ENCODE results near the gene ANKK1. TPM values are rescaled to one million over a fixed set of nuclear protein-coding genes. Genes with fewer than 3 reads are reported as not detected.

Gene ANKK1, protein sequence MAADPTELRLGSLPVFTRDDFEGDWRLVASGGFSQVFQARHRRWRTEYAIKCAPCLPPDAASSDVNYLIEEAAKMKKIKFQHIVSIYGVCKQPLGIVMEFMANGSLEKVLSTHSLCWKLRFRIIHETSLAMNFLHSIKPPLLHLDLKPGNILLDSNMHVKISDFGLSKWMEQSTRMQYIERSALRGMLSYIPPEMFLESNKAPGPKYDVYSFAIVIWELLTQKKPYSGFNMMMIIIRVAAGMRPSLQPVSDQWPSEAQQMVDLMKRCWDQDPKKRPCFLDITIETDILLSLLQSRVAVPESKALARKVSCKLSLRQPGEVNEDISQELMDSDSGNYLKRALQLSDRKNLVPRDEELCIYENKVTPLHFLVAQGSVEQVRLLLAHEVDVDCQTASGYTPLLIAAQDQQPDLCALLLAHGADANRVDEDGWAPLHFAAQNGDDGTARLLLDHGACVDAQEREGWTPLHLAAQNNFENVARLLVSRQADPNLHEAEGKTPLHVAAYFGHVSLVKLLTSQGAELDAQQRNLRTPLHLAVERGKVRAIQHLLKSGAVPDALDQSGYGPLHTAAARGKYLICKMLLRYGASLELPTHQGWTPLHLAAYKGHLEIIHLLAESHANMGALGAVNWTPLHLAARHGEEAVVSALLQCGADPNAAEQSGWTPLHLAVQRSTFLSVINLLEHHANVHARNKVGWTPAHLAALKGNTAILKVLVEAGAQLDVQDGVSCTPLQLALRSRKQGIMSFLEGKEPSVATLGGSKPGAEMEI
- total RNA-seq (2014; rRNA removed; shearing (Covaris generic)) = not detected in 2 replicates

- in situ Hi-C loops (cut with HindIII; ENCODE audit: low sequenced_read_pairs) = no loop called here
- no peak for DNase-seq (ENCODE audit: low spot score)
Observed at GRCh38 chr11:113387605-113388211, at the start of gene ANKK1. Gene ANKK1 (plus strand): TSS chr11:113387779. CDS start chr11:113387885, 106 bp downstream.

DNA sequence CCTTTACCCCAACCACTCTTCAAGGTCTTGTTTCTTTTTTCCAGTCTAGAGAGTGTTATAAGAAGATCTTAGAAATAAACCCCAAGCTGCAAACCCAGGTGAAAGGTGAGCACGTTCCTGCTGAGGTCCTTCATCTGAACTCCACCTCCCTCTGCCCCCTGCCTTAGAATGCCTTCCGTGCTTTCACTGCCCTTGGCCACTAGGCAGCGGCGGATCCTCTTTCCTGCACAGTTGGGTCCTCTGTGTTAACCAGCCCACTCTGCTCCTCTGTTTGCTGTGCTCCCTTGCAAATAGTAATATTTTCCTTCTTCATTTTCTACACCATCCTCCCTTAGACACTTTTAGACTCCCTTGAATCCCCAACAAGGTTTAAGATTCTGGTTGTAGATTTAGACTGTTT lies 48.8 kb upstream of the ANKK1 start:
- DNase-seq (ENCODE audit: low spot score) = no peak
- in situ Hi-C loops (cut with HindIII; ENCODE audit: low sequenced_read_pairs) = no loop called here

GRCh38 chr11:113339929-113340589 lies 47.5 kb upstream of the ANKK1 start:
- no peak for DNase-seq (ENCODE audit: low spot score)
- in situ Hi-C loops (cut with HindIII; ENCODE audit: low sequenced_read_pairs) = no loop called here

GRCh38 chr11:113341388-113342165 lies 46.0 kb upstream of the ANKK1 start:
- DNase-seq (ENCODE audit: low spot score) = no peak
- in situ Hi-C loops (cut with HindIII; ENCODE audit: low sequenced_read_pairs) = no loop called here

GRCh38 chr11:113345978-113346377 lies 41.6 kb upstream of the ANKK1 start:
- in situ Hi-C loops (cut with HindIII; ENCODE audit: low sequenced_read_pairs) = no loop called here
- no peak for DNase-seq (ENCODE audit: low spot score)

DNA sequence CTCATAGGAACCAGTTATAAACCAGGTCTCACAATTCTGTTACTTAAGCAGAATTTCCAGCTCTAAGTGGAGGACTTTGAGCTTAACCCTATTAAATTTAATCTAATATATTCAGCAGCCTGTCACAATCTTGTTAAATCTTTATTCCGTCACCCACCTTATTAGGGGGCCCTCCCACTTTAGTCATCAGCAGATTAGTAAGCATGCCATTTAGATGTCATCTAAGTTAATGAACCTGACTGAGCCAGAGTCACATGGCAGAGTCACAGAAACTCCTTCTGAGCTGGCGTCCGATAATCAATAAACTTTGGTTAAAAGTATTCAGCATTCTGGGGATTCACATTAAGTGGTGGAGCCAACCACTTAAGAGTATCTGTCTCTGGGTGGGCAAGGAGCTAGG lies 38.1 kb upstream of the ANKK1 start:
- in situ Hi-C loops (cut with HindIII; ENCODE audit: low sequenced_read_pairs) = no loop called here
- DNase-seq (ENCODE audit: low spot score) = no peak

- DNase-seq (ENCODE audit: low spot score) = peak; percentile 88
- in situ Hi-C loops (cut with HindIII; ENCODE audit: low sequenced_read_pairs) = no loop called here
Observed at GRCh38 chr11:113350336-113351067, 37.1 kb upstream of the ANKK1 start.

GRCh38 chr11:113351068-113351450 lies 36.5 kb upstream of the ANKK1 start:
- DNase-seq (ENCODE audit: low spot score) = peak; percentile 75
- in situ Hi-C loops (cut with HindIII; ENCODE audit: low sequenced_read_pairs) = no loop called here

- in situ Hi-C loops (cut with HindIII; ENCODE audit: low sequenced_read_pairs) = no loop called here
- no peak for DNase-seq (ENCODE audit: low spot score)
Observed at GRCh38 chr11:113351480-113351879, 36.1 kb upstream of the ANKK1 start.

DNA sequence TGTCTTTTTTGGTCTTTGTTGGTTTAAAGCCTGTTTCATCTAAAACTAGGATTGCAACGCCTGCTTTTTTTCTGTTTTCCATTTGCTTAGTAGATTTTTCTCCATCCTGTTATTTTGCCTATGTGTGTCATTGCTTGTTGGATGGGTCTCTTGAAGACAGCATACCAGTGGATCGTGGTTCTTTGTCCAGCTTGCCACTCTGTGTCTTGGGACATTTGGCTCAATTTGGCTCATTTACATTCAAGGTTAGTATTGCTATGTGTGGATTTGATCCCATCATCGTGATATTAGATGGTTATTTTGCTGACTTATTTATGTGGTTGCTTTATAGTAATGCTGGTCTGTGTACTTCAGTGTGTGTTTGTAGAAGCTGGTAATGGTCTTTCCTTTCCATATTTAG lies 31.4 kb upstream of the ANKK1 start:
- no peak for DNase-seq (ENCODE audit: low spot score)
- in situ Hi-C loops (cut with HindIII; ENCODE audit: low sequenced_read_pairs) = no loop called here

DNA sequence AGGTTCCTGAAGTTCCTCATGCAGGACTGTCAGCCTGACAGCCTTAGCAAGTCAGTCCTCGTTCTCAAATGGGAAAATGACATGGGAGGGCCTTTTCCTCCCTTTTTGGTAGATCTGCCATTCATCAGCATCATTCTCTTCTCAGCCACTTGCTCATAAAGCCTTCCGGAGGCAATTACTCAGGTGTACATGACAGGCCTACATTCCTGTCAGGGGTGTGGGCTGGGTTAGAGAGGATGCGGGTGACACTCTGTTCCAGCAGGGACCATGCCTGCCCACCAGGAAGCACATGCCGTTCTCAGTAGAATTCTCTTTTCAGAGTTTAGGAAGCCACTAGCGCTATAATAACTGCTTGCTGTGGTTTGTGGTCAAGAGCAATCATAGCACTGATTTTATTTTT lies 24.2 kb upstream of the ANKK1 start:
- DNase-seq (ENCODE audit: low spot score) = no peak
- in situ Hi-C loops (cut with HindIII; ENCODE audit: low sequenced_read_pairs) = no loop called here

- in situ Hi-C loops (cut with HindIII; ENCODE audit: low sequenced_read_pairs) = no loop called here
- DNase-seq (ENCODE audit: low spot score) = no peak
Observed at GRCh38 chr11:113363996-113364641, 23.5 kb upstream of the ANKK1 start.

DNA sequence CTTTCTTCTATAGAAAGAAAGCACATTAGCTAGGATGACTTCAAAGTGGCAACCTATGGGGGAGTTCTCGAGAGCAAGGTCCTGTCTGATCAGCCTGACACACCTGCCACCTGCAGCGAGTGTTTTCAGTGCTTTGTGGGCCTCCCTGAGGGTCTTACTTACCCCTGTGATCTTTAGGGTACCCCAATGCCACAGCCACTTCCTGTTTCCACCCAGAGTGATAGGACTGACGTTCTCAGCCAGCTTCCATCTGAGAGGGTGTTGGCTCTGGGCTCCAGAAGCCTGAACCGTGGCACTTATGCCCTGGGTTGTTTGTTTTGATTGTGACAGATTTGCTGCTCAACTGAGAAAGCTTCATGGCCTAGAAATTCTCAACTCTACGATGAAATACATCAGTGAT lies 21.7 kb upstream of the ANKK1 start:
- no peak for DNase-seq (ENCODE audit: low spot score)
- in situ Hi-C loops (cut with HindIII; ENCODE audit: low sequenced_read_pairs) = no loop called here

- DNase-seq (ENCODE audit: low spot score) = no peak
- in situ Hi-C loops (cut with HindIII; ENCODE audit: low sequenced_read_pairs) = no loop called here
Observed at GRCh38 chr11:113369411-113369810, 18.2 kb upstream of the ANKK1 start.

GRCh38 chr11:113370634-113371033 lies 16.9 kb upstream of the ANKK1 start:
- DNase-seq (ENCODE audit: low spot score) = no peak
- in situ Hi-C loops (cut with HindIII; ENCODE audit: low sequenced_read_pairs) = no loop called here

DNA sequence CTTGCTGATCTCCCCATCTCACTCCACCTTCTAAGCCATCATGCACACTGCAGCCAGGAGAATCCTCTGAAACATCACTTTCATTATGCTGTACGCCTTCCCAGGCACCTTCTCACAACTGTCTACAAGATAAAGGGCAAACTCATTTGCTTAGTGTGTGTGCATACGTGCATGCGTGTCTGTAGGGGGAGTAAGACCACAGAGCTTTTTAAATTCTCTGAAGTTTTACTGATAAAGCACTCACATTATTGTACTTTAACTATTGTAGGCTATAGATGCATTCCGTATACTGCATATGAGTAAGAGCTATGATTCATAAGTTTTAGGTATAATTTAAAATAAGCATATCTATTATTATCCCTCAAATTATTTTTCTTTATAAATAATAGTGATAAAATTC lies 15.3 kb upstream of the ANKK1 start:
- no peak for DNase-seq (ENCODE audit: low spot score)
- in situ Hi-C loops (cut with HindIII; ENCODE audit: low sequenced_read_pairs) = no loop called here

- no peak for DNase-seq (ENCODE audit: low spot score)
- in situ Hi-C loops (cut with HindIII; ENCODE audit: low sequenced_read_pairs) = no loop called here
Observed at GRCh38 chr11:113373306-113373705, 14.3 kb upstream of the ANKK1 start.
